Large intestine (tissue), 3 donors: ENCODE measurements around the gene TRIOBP. TPM values are rescaled to one million over a fixed set of nuclear protein-coding genes. Genes with fewer than 3 reads are reported as not detected.

Experiments
- DNase-seq, 2 donors: peaks; one replicate each; pipeline versions ENCODE4 v3.0.0 to v3.0.0-alpha.2; 2013
- H3K27ac ChIP-seq: one replicate; pipeline ENCODE4 v1.5.1; 2013; ENCODE audit warnings: low read length
- H3K27me3 ChIP-seq: 2 replicates; pipeline ENCODE4 v1.6.1; 2013; ENCODE audit warnings: low read length; ENCODE audit not compliant: control insufficient read depth, insufficient read depth
- H3K36me3 ChIP-seq: 2 replicates; pipeline ENCODE4 v1.6.1; 2013; ENCODE audit warnings: low read length; ENCODE audit not compliant: control insufficient read depth, insufficient read depth
- H3K4me1 ChIP-seq: one replicate; pipeline ENCODE4 v1.6.1; 2013; ENCODE audit warnings: low read length; ENCODE audit not compliant: control insufficient read depth, insufficient read depth
- H3K4me3 ChIP-seq: one replicate; pipeline ENCODE4 v1.5.1; 2013; ENCODE audit warnings: low read length
- H3K9me3 ChIP-seq: one replicate; pipeline ENCODE4 v1.6.1; 2013; ENCODE audit warnings: mild to moderate bottlenecking, low read depth, low read length, moderate library complexity; ENCODE audit not compliant: control insufficient read depth
- WGBS: methylation state at CpG from one replicate; pipeline ENCODE4 v1.1.5; 2013; ENCODE audit warnings: low lambda C conversion rate; ENCODE audit not compliant: insufficient coverage; 5-methylcytosine and 5-hydroxymethylcytosine counted together
- polyA plus RNA-seq: library from polyadenylated mRNA; unstranded; fragments of 120-200 nt; gene quantifications from one replicate; pipeline ENCODE4 v1.2.1, GENCODE V29; 2013

The TRIOBP gene
- polyA plus RNA-seq, 1 donor: 43.5 TPM

DNA sequence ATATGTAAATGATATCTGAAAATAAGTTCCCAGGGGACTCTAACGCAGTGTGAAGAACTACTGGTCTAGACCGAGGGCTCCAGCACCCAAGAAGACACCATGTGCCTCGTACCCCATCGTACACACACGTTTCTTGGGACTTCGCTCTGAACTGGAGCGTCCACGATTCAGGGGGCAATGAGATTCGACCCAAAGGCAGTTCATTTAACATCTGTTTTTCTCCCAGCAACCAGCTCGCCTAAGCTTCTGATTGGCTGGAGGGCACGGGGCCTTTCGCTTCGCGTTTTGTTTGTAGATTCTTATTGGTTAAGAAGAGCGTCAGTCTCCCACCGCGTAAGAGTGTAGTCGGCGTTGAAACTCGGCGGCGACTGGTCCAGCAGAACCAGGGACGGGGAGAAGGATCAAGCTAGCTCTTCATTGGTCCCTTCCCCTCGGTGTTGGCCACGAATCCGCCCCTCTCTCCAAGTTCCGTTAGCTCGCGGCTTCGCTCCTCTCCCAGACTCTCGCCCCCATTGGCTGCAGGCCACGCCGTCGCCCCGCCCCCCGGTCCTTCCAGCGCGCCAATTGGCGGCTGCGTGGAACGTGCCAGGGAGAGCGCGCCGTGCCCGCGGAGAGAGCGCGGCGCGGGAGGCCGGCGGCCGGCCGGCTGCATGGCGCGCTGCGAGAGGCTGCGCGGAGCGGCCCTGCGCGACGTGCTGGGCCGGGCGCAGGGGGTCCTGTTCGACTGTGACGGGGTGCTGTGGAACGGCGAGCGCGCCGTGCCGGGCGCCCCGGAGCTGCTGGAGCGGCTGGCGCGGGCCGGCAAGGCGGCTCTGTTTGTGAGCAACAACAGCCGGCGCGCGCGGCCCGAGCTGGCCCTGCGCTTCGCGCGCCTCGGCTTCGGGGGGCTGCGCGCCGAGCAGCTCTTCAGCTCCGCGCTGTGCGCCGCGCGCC is 38.4 kb upstream of the TRIOBP start, which contains the start of gene PDXP:
TSS of gene PDXP (plus strand) at position 591 of the 933 bp plus-strand sequence. CDS start at position 651, 60 bp downstream.
- no CpG with 5 or more reads among the region's 101 CpGs for WGBS
- peaks cover 15% of the 10 kb centered on the region for H3K36me3 ChIP-seq
- peak within 1 kb of the TSS; percentile 84 for H3K27ac ChIP-seq
- H3K27me3 ChIP-seq: no peaks in the 10 kb centered on the region
- H3K4me3 ChIP-seq: peak within 1 kb of the TSS; percentile 60
- peaks cover 44% of the 10 kb centered on the region for H3K4me1 ChIP-seq
- no peaks in the 10 kb centered on the region for H3K9me3 ChIP-seq
- DNase-seq: peak; percentile 99 to 100

GRCh38 chr22:37659066-37659896 is 37.6 kb upstream of the TRIOBP start:
- Histone ChIP-seq H3K27me3 (no peaks in the 10 kb centered on the region), H3K4me1 (peaks cover 40% of the 10 kb centered on the region), H3K4me3 (peak overlapping the region; percentile 60), H3K9me3 (no peaks in the 10 kb centered on the region), H3K36me3 (peaks cover 12% of the 10 kb centered on the region), H3K27ac (peak overlapping the region; percentile 81)
- peak; percentile 92 to 97 for DNase-seq
- 0% methylated on average over 1 of the region's 68 CpGs for WGBS

DNA sequence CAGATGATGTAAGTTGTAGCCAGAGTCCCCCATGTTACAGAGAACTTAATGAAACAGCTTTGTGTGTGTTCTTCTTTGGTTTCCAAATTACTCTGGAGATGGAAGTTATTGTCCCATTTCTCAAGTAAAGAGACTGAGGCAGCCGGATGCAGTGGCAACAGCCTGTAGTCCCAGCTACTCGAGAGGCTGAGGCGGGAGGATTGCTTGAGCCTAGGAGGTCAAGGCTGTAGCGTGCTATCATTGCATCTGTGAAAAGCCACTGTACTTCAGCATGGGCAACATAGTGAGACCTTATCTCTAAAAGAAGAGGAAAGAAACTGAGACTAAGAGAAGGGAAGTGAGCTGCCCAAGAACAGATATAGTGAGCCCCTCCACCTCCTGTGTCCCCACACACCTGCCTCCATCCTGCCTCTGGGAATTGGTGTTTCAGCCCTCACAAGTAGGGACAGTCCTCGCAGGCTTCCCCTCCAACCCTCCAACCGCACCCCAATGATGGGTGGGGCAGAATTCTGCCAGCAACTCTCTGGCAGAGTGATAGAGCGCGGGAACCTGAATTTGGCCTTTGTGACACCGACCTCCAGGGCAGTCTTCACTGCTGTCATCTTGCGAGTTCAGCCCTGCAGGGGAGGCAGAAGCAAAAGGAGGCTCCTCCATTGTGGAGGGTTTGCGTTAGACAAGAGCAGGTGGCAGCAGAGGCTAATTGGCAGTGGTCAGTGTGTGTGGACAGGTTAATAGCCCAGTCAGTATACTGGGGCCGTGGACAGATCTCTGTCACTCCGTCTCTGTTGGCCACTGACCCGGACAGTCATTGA is 36.7 kb upstream of the TRIOBP start:
- Histone ChIP-seq H3K9me3 (no peaks in the 10 kb centered on the region), H3K4me1 (peaks cover 35% of the 10 kb centered on the region), H3K4me3 (peak overlapping the region; percentile 60), H3K27me3 (no peaks in the 10 kb centered on the region), H3K36me3 (peaks cover 12% of the 10 kb centered on the region), H3K27ac (peak overlapping the region; percentile 82)
- no peak for DNase-seq
- WGBS: no CpG with 5 or more reads among the region's 14 CpGs

GRCh38 chr22:37660709-37661045 is 36.2 kb upstream of the TRIOBP start:
- no peak for DNase-seq
- Histone ChIP-seq H3K27ac (peak overlapping the region; percentile 82), H3K4me3 (no peak overlapping the region), H3K4me1 (peaks cover 33% of the 10 kb centered on the region), H3K9me3 (no peaks in the 10 kb centered on the region), H3K27me3 (no peaks in the 10 kb centered on the region), H3K36me3 (peaks cover 18% of the 10 kb centered on the region)
- no CpG with 5 or more reads among the region's 2 CpGs for WGBS

DNA sequence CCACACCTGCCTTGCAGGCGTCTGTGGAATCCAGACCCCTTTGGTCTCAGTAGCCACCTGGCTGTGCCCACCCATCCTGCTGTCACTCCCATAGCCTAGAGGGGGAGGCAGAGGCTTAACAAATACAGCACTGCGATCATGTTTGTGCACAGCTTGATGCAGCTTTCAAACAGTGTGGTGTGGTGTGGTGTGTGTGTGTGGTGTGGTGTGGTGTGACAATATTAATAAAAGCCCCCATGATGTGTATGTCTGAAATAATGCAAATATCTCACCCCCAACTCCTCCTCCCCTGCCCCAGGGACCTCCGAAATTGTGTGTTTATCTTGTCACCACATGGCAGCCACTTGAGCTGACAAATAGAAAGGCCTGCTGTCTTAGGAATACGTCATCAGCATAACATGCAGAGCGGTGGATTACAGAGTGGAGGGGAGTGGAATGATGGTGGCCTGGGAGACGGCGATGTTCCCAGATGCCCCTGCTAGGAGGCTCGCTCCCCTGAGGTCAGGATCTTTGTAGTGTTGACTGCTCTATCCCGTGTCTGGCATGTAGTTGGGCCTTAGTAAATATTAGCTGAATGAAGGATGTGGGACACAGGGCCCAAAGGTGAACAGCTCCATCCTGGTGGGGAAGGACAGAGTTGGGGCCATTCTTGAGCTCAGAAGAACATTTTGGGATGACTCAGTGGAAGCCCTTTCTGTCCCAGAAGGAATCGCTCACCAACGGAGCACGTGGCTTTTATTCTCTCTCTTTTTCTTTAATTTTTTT is 35.5 kb upstream of the TRIOBP start:
- WGBS: no CpG with 5 or more reads among the region's 12 CpGs
- Histone ChIP-seq H3K4me1 (peaks cover 33% of the 10 kb centered on the region), H3K27ac (peak overlapping the region; percentile 82), H3K27me3 (no peaks in the 10 kb centered on the region), H3K4me3 (no peak overlapping the region), H3K9me3 (no peaks in the 10 kb centered on the region), H3K36me3 (peaks cover 25% of the 10 kb centered on the region)
- peak; percentile 53 to 73 for DNase-seq

- Histone ChIP-seq H3K27ac (peak overlapping the region; percentile 82), H3K4me3 (no peak overlapping the region), H3K9me3 (no peaks in the 10 kb centered on the region), H3K36me3 (peaks cover 30% of the 10 kb centered on the region), H3K27me3 (no peaks in the 10 kb centered on the region), H3K4me1 (peaks cover 33% of the 10 kb centered on the region)
- WGBS: no CpG with 5 or more reads among the region's 5 CpGs
- DNase-seq: no peak
Measured at GRCh38 chr22:37662039-37662438, 34.8 kb upstream of the TRIOBP start.

GRCh38 chr22:37663521-37664140 is 33.2 kb upstream of the TRIOBP start:
- H3K4me1 ChIP-seq: peaks cover 26% of the 10 kb centered on the region
- H3K9me3 ChIP-seq: no peaks in the 10 kb centered on the region
- WGBS: 60% methylated on average over 1 of the region's 16 CpGs
- H3K27ac ChIP-seq: peak overlapping the region; percentile 19
- no peaks in the 10 kb centered on the region for H3K27me3 ChIP-seq
- peaks cover 34% of the 10 kb centered on the region for H3K36me3 ChIP-seq
- DNase-seq: no peak
- no peak overlapping the region for H3K4me3 ChIP-seq

DNA sequence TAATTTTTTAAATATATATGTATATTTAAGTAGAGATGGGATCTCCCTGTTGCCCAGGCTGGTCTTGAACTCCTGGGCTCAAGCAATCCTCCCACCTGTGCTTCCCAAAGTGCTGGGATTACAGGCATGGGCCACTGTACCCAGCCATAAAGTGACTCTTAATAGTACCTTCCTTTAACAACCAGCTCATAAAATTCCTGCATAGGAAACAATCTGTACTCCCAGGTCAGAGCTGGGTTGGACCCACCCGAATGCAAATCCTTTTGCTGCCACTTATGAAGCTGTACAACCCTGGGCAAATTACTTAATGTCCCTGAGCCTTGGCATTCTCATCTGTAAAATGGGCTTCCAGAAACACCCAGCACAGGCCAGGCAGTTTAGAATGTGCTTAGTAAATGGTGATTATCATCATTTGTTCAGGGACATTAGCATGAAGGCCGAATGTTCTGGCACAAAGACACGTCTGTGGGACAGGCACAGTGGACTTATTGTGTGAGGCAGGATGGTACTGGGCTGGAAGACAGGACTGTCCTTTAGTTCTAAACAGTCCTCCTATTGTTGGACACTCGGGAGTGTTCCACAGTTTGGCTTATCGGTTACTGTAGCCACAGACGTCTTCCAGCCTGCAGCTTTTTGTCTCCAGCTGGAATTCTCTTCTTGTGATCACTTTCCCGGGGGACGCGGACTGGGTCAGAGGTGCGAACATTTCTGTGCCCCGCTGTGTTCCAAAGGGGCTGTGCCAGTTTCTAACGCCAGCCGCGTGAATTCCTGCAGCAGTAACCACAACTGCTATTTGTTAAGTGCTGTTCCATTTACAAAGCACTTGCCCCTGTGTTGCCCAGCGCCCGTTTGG is 32.4 kb upstream of the TRIOBP start:
- H3K4me3 ChIP-seq: no peak overlapping the region
- no CpG with 5 or more reads among the region's 16 CpGs for WGBS
- H3K36me3 ChIP-seq: peaks cover 34% of the 10 kb centered on the region
- DNase-seq: no peak
- no peaks in the 10 kb centered on the region for H3K9me3 ChIP-seq
- peaks cover 26% of the 10 kb centered on the region for H3K4me1 ChIP-seq
- H3K27me3 ChIP-seq: no peaks in the 10 kb centered on the region
- no peak overlapping the region for H3K27ac ChIP-seq
